GM18873 (cell line): ENCODE data around the gene DMTF1.
"Not testable (repeated sequence)": the region's sequence is repeated elsewhere in the genome, so short reads cannot be mapped to it uniquely, and the experiment has no call there.

ENCODE experiments used
- ATAC-seq: cut with Tn5 transposase; IDR thresholded peaks from one replicate; pipeline ENCODE4 v1.9.1; 2021; ENCODE audit warnings: mild to moderate bottlenecking, moderate library complexity, moderate number of reproducible peaks; ENCODE audit not compliant: unreplicated experiment, low FRiP score

Gene DMTF1

DNA sequence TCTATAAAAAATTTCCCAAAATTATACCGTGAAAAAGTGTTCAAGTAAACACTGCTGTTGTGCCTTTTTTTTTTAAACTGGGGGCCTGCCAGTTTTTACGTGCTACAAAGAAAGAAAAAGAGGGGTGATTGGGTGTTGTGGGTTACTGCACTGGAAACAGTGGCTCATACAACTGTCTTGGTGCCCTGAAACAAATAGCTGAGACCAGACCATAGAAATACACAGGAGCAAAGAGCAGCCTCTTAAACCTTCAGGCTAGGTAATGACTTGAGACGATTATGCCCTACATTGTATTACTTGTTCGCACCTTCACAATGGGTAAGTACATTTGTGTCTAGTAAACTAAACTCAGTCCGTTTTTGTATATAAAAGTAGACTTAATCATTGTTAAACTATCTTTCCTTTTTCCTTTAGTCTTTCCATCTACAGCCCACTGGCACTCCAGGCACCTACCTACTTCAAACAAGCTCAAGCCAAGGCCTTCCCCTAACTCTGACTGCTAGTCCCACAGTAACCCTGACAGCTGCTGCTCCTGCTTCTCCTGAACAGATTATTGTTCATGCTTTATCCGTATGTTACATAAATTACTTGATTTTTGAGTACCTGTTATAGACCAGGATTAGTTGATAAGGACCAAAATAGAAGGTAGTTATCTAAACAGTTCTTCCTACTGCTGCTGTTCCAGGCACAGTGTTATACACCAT lies 40.7 kb downstream of the DMTF1 start:
- ATAC-seq, result no peak

DNA sequence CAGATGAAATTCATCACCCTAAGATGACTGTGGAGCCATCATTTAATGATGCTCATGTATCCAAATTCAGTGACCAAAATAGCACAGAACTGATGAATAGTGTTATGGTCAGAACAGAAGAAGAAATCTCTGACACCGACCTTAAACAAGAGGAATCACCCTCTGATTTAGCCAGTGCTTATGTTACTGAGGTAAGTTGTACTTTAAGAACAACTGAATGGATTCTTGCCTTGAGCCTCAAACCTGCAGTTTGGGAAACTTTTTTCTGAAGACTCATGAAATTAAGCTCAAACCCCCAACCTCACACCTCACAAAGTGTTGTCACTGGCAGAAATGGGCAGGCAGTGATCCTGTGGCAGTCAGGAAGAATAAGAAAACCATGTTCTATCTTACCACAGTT lies 41.7 kb downstream of the DMTF1 start:
- no peak for ATAC-seq

DNA sequence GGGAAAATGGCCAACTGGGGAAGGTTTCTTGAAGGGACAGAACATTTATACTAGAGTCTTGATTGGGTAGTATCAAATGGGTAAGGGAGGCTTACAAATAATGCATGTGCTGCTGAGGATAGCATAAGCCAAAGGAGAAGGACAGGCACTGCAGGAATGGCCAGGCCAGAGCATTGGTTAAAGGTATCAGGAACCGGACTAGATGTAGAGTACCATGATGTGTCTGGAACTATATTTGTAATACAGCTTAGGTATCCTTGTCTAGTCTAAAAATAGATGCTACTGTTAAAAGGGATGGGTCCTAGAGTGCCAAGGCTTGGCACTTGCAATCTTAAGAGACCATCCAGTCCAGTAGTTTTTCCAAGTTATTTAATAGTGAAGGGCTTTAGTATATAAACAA lies 47.0 kb downstream of the DMTF1 start:
- no peak for ATAC-seq

DNA sequence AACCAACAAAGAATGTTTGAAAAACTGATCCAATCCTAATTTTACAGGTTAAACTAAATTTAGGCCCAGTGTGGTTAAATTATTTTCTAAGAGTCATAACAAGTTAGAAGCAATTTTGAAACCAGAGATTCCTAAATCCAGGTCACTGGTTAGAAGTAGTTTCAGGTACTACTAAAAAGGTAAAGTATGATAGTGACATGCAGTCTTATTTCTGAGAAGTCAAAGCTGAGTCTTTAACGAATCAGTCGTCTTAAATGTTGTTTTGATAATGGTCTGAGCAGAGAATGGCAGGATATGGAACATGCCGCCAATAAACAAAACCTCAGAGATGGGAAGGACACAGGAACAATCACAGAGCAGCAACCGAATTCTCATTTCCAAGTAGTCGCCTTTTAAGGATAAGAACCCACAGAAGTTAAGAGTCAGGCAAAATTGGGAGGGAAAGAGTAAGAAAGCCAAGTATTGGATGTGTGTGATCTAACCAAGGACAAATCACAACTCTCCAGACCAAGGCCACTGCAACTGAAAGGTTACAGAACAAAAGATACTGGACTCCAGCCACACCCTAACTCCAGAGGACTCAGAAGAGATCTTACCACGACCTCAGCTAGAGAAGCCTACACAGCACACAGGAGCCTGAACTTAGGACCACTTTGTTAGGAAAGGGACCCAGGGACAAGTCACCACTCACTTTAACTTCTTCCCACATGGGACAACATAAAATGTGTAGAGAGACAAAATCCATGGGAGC lies 47.6 kb downstream of the DMTF1 start:
- no peak for ATAC-seq

DNA sequence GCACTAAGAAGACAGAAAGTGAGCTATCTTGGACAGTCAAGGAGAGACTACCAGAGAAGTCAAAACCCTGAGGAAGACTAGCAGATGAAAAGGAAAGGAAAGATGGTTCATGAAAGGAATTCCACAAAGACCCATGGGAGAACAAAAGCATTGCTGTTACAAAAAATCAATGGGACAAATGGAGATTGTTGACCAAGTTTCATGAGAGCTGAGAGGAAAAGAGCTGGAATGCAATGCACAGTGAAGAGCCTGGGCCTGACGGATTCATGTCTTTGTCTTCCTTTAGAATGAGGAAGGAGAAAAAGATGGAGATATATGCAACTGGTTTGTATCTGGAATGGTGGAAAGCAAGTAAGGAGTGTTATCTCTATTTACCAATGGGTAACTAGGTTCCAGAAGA lies 50.0 kb downstream of the DMTF1 start:
- ATAC-seq, result no peak

DNA sequence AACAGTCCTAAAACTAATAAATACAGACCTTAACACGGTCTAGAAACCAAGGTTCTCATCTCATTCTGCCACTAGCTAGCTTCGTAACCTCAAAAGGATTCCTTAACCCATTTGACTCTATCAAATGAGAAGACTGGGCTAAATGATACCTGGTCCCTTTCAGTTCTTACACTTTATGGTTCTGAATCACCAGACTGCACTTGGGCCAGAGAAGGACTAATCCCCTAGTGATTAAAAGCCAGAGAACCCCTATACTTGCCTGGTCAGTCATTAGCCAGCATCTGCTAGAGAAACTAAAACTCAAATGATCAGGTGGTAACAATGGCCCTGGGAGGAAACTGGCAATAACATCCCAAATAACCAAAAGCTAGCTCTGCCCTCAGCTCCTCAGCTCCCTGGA lies 50.5 kb downstream of the DMTF1 start:
- ATAC-seq, result no peak

DNA sequence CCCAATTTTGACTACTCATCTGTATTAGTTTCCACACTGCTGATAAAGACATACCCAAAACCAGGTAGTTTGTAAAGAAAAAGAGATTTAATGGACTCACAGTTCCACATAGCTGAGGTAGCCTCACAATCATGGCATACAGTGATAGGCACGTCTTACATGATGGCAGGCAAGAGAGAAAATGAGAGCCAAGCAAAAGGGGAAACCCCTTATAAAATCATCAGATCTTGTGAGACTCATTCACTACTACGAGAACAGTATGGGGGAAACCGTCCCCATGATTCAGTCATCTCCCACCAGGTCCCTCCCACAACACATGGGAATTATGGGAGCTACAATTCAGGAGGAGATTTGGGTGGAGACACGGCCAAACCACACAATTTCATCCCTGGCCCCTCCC lies 51.7 kb downstream of the DMTF1 start:
- ATAC-seq, result not testable (repeated sequence)

DNA sequence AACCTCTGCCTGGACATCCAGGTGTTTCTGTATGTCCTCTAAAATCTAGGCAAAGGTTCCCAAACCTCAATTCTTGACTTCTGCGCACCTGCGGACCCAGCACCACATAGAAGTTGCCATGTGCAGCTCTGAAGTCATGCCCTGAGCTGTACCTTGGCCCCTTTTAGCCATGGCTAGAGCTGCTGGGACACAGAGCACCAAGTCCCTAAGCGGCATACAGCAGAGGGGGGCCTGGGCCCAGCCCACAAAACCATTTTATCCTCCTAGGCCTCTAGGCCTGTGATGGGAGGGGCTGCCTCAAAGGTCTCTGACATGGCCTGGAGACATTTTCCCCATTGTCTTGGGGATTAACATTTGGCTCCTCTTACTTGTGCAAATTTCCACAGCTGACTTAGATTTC lies 52.7 kb downstream of the DMTF1 start:
- no peak for ATAC-seq

DNA sequence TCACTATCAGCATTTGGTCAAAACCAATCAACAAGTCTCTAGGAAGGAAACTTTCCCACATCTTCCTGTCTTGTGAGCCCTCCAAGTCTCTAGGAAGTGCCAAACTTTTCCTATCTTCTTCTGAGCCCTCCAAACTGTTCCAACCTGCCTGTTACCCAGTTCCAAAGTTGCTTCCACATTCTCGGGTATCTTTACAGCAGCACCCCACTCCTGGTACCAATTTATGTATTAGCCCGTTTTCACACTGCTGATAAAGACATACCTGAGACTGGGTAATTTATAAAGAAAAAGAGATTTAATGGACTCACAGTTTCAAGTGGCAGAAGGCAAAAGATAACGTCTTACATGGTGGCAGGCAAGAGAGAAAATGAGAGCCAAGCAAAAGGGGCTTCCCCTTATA lies 53.4 kb downstream of the DMTF1 start:
- not testable (repeated sequence) for ATAC-seq

DNA sequence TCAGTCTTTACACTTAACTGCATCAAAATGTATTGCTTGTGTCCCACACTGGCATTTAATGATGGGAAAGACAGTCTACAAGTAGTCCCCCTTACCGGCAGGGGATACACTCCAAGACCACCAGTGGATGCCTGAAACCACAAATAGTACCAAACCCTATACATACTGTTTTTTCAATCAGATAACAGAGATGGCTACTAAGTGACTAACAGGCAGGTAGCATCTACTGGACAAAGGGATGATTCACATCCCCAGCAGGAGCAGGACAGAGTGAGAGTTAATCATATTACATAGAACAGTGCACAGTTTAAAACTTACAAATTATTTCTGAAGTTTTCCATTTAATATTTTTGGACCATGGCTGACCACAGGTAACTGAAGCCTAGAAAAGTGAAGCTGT lies 54.1 kb downstream of the DMTF1 start:
- ATAC-seq, result no peak

DNA sequence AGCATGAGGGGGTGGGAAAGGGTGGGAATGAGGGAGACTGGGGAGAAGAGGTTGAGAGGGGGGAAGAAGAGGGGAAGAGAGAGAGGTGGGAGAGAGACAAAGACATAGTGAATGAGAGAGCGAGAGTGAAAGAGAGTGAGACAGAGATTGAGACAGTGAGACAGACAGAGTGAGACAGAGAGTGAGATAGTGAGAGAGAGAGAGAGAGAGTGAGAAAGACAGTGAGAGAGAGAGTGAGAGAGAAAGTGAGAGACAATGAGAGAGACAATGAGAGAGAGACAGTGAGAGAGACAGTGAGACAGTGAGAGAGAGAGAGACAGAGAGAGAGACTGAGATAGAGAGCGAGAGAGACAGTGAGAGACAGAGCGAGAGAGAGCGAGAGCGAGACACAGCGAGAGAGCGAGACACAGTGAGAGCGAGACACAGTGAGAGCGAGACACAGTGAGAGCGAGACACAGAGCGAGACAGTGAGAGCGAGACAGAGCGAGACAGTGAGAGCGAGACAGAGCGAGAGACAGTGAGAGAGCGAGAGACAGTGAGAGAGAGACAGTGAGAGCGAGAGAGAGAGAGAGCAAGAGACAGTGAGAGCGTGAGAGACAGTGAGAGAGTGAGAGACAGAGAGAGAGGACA lies 57.2 kb downstream of the DMTF1 start:
- ATAC-seq, result no peak

DNA sequence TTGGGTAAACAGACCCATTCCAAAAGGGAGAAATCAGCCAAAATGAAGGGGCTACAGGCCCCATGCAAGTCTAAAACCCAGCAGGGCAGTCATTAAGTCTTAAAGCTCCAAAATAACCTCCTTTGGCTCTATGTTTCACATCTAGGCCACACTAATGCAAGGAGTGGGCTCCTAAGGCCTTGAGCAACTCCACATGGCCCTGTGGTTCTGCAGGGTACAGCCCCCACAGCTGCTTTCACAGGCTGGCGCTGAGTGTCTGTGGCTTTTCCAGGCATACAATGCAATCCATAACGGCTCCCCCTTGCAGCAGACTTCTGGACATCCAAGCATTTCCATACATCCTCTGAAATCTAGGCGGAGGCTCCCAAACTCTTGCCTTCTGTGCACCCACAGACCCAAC lies 58.3 kb downstream of the DMTF1 start:
- ATAC-seq, result no peak

DNA sequence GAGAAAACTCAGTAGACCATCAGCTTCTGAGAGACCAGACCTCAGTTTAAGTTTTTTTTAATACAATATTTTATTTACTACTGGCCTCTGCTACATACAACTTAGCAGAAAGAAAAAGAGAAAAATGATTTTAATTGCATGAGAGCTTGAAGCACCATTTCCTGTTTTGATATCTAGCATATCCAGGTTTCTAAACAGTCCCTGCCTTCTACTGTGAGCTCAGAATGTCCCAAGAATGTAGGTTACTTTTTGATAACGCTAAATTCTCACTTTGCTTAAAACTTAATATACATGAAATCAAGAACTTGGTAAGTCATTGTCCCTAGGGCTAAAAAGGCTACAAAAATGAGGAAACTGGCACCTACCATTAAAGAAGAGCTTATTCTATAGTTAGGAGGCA lies 60.2 kb downstream of the DMTF1 start:
- ATAC-seq, result no peak

DNA sequence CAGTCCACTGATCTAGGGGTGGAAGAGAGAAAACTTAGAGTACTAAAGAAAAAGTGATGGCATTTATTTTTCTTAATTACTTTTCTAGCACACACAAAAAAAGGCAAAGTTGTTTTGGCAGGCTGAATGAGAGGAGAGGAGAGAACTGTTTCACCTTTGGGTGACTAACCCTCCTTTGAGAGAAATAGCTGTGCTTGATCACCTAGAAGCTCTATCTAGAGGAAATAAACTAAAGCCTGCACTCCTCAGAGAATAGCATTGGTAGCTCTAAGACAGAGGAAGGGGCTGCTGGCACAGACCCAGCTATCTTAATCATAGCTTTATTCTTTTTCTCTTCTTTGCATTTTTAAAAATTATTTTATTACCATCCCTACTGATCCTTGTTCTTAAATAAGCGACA lies 61.0 kb downstream of the DMTF1 start:
- no peak for ATAC-seq

DNA sequence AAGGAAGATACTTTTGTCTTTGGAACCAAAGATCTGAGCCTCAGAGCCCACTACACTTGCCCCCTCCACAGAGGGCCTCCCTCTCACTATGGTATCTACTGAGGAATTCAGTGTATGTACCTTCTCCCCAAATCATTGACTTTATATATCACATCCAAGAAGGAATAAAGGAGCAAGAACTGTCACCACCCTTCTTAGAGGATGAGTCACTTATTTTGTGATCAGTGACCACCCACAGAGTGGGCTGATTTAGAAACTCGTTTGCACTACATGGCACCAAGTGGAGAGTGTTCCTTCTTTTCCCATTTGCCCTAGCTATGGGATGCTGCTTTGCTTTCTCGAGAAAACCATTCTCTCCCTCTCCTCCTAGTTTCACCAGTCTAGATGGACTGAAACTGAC lies 61.6 kb downstream of the DMTF1 start:
- ATAC-seq, result no peak

DNA sequence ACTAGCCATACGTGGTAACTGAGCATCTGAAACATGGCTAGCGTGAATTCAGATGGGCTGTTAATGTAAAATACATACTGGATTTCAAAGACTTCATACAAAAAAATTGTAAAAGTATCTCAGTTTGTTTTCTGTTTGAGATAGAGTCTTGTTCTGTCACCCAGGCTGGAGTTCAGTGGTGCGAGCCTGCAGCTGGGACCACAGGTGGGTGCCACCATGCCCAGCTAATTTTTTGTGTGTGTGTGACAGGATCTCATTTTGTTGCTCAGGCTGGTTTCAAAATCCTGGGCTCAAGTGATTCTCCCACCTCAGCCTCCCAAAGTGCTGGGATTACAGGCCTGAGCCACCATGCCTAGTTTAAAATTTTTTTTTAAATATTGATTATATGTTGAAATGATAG lies 62.8 kb downstream of the DMTF1 start:
- ATAC-seq, result no peak

DNA sequence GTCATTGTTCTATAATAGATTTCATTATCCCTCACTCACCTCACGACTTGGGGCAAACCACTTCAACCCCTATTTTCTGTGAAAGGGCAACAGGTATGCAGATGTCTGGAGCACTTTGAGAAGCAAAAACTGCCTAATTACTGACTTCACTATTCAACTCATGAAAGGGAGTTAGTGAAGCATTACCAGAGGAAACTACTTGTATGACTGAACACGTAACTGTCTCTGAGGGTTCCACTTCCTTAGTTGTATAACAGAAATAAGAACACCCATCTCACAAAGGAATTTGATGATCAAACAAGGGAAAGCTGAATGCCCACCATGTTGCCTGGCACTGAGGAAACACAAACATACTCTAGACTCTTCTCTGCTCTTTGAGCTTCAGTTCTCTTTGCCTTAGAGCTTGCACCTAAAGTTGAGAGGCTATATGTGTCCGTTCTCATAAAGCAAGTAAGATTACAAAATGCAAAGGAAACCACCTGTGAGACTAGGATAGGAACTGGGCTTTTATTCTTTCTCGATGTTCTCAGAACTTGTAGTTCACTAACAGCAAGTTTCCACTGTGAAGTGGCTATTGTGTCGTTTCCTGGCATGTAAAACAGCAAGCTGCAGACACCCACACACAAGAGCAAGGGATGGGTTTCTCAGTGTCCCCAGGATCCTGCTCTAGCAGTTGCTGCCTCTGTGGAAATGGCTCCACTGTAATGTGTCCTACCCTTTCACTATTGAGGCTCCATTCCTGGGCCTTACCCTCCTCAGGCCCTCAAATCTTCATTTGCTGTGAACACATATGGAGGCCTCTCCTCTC lies 64.7 kb downstream of the DMTF1 start:
- peak; percentile 64 for ATAC-seq

DNA sequence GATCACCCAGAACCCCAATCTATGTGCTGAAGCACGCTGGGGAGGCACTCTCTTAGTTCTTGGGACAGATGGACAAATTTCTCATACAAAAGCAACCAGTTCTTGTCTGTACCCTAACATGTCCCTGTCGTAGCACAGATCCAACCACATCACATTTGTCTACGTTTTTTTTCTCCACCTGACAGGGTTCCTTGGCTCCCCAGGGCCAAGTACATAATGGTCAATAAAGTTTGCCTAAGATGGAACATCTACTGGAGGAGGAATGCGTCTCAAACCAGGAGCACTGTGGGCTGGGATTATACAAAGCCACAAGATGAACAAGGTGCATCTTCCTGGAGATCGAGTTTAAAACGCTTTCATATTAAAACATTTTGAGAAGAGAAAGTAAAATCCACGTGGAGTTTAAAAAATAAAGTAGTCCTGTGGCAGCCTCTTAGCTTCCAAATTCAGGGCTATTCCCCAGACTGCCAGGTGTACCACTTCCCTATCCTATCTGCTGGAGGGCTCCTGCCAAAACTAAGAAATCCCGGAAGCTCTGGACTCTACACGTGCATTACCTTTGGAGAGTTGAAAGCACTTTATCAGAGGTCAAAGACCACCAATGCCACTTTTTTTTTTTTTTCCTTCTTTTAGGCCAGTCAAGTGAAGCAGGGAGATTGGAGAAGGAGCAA lies 65.9 kb downstream of the DMTF1 start:
- no peak for ATAC-seq

DNA sequence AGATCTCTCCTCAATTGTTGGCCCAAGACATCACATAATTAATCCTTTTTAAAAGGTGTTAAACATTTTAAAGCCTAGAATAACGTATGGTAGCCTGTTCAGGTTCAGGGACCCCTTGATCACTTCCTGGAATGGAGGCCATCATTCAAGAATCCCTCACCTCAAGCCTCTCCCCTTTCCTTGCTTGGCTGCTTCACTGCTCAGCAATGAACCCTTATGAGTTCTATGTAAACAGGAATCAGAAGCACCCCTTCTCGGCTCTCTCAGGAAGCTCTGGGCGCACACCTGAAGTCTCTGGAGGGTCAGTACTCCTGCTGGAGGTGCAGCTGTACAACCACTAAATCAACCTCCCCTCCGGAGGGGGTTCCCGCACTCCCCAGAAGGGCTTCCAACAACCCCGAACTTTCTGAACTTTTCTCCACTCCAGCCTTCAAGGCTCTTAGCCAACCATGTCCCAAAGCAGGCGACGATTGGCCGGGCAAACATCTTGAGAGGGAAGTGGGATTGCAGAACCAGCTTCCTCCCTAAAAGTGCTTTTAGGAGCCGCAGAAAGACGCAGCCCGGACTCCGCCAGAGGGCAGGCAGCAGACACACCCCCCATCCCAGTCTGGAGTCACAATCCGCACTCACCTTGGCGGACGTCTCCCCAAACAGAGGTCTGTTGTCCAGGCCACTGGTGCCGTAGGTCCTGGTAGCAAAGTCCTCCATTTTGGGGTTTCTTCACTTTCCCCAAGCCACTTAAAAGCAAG lies 66.7 kb downstream of the DMTF1 start:
- peak; percentile 12 for ATAC-seq

DNA sequence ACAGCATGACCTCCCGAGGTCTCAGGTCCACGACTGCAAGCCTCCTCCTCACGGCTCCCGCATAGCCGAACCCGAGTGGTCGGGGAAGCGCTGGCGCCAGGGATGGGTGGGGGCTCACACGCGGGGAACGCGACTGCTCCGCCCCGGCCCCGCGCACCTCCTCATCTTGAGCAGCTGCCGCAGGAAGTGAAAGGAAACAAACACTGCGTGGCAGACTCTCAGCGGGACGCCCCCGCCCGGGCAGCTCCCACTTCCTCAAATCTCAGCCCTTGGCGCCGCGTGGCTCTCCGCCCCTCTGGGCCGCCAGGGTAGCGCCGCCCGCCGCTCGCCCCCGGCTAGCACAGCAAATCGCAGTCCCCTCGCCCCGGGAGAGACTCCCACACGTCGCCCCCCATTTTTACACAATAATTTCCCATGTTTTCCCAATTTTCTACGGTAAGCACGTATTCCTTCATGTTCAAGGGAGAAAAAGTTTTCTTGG lies 67.3 kb downstream of the DMTF1 start, which contains the start of gene TMEM243:
Gene TMEM243, minus strand, starts transcription at position 188 of the 481 bp plus-strand sequence. CDS start 229 bp downstream, outside the sequence.
- peak; percentile 40 for ATAC-seq
